Limb (tissue), 2 donors: ENCODE results near the gene ATP13A2.
A peak's percentile ranks its signal among the peaks of the same experiment; 100 is the strongest.
"Not testable (repeated sequence)": the region's sequence is repeated elsewhere in the genome, so short reads cannot be mapped to it uniquely, and the experiment has no call there.

Source experiments
- DNase-seq, 2 donors: peaks; one replicate each; pipeline ENCODE4 v3.0.0-alpha.2; 2016; ENCODE audit errors: extremely low spot score in 2 of 2

The ATP13A2 gene

DNA sequence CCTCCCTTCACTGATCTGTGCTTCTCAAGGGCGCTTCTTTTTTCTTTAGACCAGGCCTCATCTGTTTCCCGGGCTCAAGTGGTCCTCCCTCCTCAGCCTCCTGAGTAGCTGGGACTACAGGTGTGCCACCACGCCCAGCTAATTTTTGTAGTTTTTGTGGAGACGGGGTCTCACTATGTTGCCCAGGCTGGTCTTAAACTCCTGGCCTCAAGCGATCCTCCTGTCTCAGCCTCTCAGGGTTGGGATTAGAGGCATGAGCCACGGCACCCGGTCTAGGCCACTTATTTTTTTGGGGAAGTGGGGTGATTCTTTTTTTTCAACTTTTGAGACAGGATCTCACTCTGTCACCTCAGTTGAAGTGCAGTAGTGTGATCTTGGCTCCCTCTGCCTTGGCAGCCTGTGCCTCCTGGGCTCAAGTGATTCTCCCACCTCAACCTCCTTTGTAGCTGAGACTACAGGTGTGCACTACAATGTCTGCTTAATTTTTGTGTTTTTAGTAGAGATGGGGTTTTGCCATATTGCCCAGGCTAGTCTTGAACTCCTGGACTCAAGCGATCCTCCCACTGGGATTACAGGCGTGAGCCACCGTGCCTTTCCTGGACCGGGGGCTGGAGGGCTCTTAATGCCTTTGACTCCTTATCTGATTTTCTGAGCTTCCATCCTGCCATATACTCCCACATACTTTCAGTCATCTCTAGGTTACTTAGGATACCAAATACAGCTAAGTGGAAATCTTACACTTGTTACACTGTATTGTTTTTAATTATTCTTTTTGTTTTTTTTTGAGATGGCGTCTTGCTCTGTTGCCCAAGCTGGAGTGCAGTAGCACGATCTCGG is 50.2 kb downstream of the ATP13A2 start:
- no peak for DNase-seq

DNA sequence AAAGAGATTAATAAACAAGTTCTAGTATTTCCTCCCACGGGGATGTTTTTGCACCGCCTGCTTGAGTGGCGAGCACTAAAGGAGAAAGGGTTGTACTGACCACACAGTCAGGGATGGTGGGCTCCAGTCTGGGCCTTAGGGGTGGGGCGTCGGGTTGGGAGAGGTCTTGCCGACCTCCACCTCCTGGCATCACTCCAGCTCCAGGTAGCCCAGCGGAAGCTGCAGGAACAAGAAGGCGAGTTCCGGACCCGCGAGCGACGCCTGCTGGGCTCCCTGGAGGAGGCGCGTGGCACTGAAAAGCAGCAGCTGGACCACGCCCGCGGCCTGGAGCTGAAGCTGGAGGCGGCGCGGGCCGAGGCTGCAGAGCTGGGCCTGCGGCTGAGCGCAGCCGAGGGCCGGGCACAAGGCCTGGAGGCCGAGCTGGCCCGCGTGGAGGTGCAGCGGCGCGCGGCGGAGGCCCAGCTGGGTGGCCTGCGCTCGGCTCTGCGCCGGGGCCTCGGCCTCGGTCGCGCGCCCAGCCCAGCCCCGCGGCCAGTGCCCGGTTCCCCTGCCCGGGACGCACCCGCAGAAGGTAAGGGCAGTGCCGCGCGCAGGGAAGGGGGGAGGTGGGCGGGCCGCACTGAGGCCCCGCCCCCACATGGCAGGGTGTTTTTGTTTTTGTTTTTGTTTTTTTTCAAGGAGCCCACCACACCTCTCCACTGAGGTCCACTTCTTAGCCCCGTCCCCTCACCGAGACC is 51.0 kb downstream of the ATP13A2 start:
- DNase-seq, result peak; percentile 72 to 89

- DNase-seq, result no peak
These were observed 53.3 kb downstream of the ATP13A2 start for GRCh38 chr1:16958475-16958874.

DNA sequence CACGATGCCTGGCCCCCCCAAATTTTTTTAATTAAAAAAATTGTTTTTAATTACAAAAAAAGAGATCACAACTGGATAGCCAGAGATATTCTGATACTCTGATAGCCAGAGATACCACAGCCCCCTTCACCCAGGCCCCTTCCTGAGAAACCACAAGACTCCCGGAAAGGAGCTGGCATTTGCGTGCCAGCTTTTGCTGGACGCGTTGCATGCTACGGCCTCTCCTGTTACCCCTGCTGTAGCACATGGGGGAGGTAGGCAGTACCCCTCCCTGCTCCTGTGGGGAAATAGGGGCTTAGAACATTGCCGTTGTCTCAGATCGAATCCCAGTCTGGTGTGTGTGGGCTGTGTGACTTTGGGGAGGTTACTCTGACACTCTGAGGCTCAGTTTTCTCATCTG is 54.0 kb downstream of the ATP13A2 start:
- DNase-seq, result no peak

GRCh38 chr1:16956775-16957174 is 55.0 kb downstream of the ATP13A2 start:
- no peak for DNase-seq

DNA sequence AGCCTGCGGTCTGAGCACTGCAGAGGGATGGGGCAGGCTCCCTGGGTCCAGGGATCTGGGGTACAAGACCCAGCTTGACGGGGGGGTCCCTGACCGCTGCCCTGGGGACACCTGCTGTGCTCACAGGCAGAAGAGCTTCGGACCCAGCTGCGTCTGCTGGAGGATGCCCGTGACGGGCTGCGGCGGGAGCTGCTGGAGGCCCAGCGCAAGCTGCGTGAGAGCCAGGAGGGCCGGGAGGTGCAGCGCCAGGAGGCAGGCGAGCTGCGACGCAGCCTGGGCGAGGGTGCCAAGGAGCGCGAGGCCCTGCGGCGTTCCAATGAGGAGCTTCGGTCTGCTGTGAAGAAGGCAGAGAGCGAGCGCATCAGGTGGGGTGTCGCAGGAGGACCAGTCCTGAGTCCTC is 56.5 kb downstream of the ATP13A2 start:
- no peak for DNase-seq

GRCh38 chr1:16954579-16954978 is 57.1 kb downstream of the ATP13A2 start:
- DNase-seq, result no peak

- not testable (repeated sequence) for DNase-seq
These were observed 59.4 kb downstream of the ATP13A2 start for GRCh38 chr1:16952376-16952775.

DNA sequence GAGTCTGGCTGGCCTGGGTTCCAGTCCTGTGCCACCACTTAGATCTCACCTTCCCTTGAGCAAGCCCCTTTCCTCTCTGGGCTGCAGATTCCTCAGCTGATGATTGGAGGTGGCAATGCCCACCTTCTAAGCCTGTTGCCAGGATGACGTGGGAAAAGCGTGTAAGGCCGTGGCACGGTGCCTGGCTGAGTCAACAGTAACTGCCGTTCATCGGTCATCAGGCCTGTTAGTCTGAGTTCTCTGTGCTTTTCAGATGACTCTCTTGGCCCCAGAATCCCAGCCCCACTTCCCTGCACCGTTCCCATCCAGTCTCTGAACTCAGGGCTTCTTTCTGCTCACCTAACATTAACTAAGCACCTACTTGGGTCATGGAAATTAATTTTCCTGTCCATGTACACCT is 62.7 kb downstream of the ATP13A2 start:
- not testable (repeated sequence) for DNase-seq

- not testable (repeated sequence) for DNase-seq
These were observed 63.3 kb downstream of the ATP13A2 start for GRCh38 chr1:16948282-16948891.

DNA sequence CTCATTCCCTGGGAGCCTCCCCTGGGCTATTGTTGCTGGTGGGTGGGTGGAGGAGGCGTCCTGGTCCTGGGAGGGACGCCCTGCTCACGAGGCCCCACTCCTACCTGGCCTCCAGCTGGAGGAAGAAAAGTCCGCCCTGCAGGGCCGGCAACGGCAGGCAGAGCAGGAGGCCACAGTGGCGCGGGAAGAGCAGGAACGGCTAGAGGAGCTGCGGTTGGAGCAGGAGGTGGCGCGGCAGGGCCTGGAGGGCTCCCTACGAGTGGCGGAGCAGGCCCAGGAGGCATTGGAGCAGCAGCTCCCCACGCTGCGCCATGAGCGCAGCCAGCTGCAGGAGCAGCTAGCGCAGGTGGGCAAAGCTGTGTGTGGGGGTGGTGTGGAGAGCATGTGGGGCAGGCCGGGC is 65.1 kb downstream of the ATP13A2 start:
- no peak for DNase-seq

- DNase-seq, result not testable (repeated sequence)
These were observed 65.5 kb downstream of the ATP13A2 start for GRCh38 chr1:16946185-16946584.

DNA sequence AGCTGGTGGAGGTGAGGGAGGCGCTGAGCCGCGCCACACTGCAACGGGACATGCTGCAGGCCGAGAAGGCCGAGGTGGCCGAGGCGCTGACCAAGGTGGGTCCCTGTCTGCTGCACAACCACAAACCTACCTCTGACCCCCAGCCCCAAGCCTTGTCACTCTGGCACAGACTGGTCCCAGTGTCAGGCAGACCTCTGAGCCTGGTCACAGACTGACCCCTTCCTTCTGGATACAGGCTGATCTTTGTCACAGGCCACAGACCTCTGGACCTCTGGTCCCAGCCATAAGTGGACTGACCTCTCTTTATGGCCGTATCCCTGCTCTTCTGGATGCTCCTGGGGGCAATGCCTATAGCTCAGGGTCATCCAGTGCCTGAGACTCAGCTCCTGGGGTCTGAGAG is 66.2 kb downstream of the ATP13A2 start:
- DNase-seq, result not testable (repeated sequence)

- DNase-seq, result no peak
These were observed 67.7 kb downstream of the ATP13A2 start for GRCh38 chr1:16944038-16944437.

DNA sequence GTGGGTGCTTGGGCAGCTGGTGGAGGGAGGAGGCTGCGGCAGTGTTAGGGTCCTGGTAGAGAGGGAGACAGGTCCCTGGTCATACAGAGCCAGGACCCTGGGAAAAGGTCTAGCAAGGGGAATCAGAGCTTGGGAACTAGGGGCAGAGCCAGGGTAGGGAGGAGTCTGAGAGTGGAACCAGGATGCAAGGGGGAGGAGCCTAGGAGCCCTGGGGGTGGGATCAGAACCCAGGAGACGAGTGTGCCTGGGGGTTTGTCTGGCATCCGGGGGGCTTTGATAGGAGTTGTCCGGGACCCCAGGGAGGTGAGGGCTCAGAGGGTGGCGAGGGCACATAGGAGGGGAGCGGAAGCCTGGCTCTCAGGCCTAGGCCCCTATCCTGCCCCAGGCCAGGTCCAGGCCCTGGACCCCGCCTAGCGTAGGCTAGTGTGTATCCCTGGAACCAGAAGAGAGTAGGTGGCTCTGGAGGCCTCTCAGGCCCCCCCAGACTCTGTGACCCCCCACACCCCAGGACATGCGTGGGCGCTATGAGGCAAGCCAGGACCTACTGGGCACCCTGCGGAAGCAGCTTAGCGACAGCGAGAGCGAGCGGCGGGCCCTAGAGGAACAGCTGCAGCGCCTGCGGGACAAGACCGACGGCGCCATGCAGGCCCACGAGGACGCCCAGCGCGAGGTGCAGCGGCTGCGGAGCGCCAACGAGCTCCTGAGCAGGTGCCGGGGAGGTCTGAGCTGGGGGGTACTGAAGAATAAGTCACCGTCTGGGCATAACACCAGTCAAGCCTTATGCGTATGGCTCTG is 72.1 kb downstream of the ATP13A2 start:
- DNase-seq, result not testable (repeated sequence)

GRCh38 chr1:16938351-16939321 is 73.1 kb downstream of the ATP13A2 start:
- no peak for DNase-seq

GRCh38 chr1:16936580-16936979 is 75.1 kb downstream of the ATP13A2 start:
- DNase-seq, result not testable (repeated sequence)
